Measurements from ENCODE around the gene OR6Q1. TPM values are rescaled to one million over a fixed set of nuclear protein-coding genes. Genes with fewer than 3 reads are reported as not detected.

The OR6Q1 gene
- total and polyA plus RNA-seq, 2 of the 4 experiments (the other 2 are of a cell fraction), result not detected

DNA sequence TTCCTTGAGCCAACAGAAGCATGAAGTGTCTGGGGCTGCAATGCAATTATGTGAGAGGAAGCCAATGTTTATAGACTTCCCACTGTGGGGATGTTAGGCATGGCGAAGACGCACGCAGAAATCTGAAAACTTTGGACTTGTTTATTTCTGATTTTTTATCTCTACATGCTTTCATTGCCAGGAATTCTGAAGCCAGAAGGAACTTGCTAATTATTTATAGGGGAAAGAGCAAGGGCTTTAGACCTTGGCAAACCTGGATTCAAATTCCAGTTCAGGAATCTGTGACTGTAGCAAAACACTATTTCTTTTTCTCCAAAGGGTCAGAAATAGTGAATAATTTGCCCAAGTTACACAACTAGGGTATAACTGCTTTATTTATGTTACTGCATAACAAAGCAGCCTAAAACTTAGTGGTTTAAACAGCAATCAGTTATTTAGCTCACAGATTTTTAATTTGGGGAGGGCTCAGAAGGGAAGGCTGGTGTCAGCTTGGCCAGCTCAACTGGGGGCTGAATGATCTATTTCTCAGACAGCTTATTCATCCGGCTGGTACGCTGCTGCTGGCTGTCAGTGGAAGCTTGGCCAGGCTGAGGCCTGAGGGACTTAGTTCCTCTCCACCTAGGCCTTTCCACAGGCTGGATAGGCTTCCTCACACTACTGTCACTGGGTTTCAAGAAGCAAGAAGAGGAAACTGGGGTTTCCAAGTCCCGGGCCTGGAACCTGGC is 1.9 kb upstream of the OR6Q1 start:
- peak; percentile 73 for ATAC-seq (ENCODE audit: low read depth)
- Histone ChIP-seq H3K4me2 (ENCODE audit: low read depth, low read length) (no peak overlapping the region), H3K79me1 (ENCODE audit: low read depth in 1 of 2, low read length in 2 of 2) (no peaks in the 10 kb centered on the region), H3K9me1 (ENCODE audit: insufficient read depth, low read length) (peaks cover 25% of the 10 kb centered on the region), H3K4me1 (ENCODE audit: control insufficient read depth, insufficient read depth, low read length) (peaks cover 26% of the 10 kb centered on the region), H2AK5ac (ENCODE audit: low read depth, low read length) (peak overlapping the region; percentile 92), H3K56ac (ENCODE audit: extremely low read depth, insufficient read depth, low read length) (peak overlapping the region; percentile 99), H3K4me3 (ENCODE audit: insufficient read depth, low read depth, low read length) (no peak overlapping the region), H2BK5ac (ENCODE audit: low read depth, low read length, poor library complexity, severe bottlenecking) (peak overlapping the region; percentile 99), H4K91ac (ENCODE audit: insufficient read depth, low read depth, low read length) (peak overlapping the region; percentile 98), H2BK15ac (ENCODE audit: low read depth, low read length) (peak overlapping the region; percentile 94; the same call in 2 of the 3 replicates), H3K18ac (ENCODE audit: low read depth, low read length) (peak overlapping the region; percentile 98), H4K5ac (ENCODE audit: low read depth, low read length) (peak overlapping the region; percentile 97), H2AFZ (replicated peaks; ENCODE audit: low read length, poor library complexity) (peak overlapping the region; percentile 81), H4K20me1 (ENCODE audit: insufficient read depth, low read length) (no peaks in the 10 kb centered on the region), H3K23ac (ENCODE audit: low read depth, low read length) (peak overlapping the region; percentile 99), H2AK9ac (replicated peaks; ENCODE audit: low read depth, low read length, poor library complexity) (peak overlapping the region; percentile 68), H2BK20ac (ENCODE audit: low read depth, low read length) (peak overlapping the region; percentile 98), H3K14ac (replicated peaks; ENCODE audit: low read depth, low read length) (peak overlapping the region; percentile 99), H4K8ac (ENCODE audit: low read depth in 2 of 2, low read length in 2 of 2) (peak overlapping the region; percentile 73 to 96), H3K27me3 (ENCODE audit: control insufficient read depth, insufficient read depth, low read length) (no peaks in the 10 kb centered on the region), H3K4ac (ENCODE audit: low read depth, low read length) (peak overlapping the region; percentile 99), H3K27ac (ENCODE audit: insufficient read depth, low read length) (peak overlapping the region; percentile 99), H3K9me3 (ENCODE audit: control insufficient read depth, insufficient read depth, low read length) (no peaks in the 10 kb centered on the region), H2BK120ac (ENCODE audit: low read depth, low read length) (peak overlapping the region; percentile 99), H3K9ac (ENCODE audit: low read depth, low read length) (peak overlapping the region; percentile 82), H3K36me3 (ENCODE audit: control insufficient read depth, insufficient read depth, low read length) (no peaks in the 10 kb centered on the region)
- dilution Hi-C loops (cut with HindIII; ENCODE audit: low sequenced_read_pairs, unreplicated experiment) (no loop called here), intact Hi-C loops (cut with micrococcal nuclease) (loop anchor here (1.0 to 5.0 kb wide), 5 partner anchors 202 to 483 kb away; no protein-coding TSS in a partner anchor), in situ Hi-C loops (cut with MboI; ENCODE audit: low sequenced_read_pairs) (no loop called here)
- DNase-seq, result peak; percentile 90
- no CpG with 5 or more reads among the region's 6 CpGs for WGBS, 2 experiments (ENCODE audit: extremely low coverage in 2 of 2, insufficient read length in 1 of 2)
- no TSS peak for BruUV-seq (replicated peaks)
- CTCF ChIA-PET, result interaction anchor here (1.1 to 3.2 kb wide), 2 partner anchors 32 to 495 kb away, joined by 4 to 11 read pairs; no protein-coding TSS in a partner anchor
- TF ChIP-seq RCOR1 (IDR thresholded peaks at IDR 0.05; ENCODE audit: insufficient replicate concordance, low read length), result peak; percentile 44
- TF ChIP-seq CHD1 (IDR thresholded peaks at IDR 0.05; ENCODE audit: low read depth, low read length), result no peak
- TF ChIP-seq RAD21 (IDR thresholded peaks at IDR 0.05; ENCODE audit: low read length), result no peak
- no peak for TF ChIP-seq SMC3 (IDR thresholded peaks at IDR 0.05; ENCODE audit: low read depth, low read length)
- TF ChIP-seq NFE2L2 (IDR thresholded peaks at IDR 0.05; ENCODE audit: low read depth, low read length), result peak; percentile 2; the same call in 1 of the 2 replicates
- peak; percentile 41; the same call in 1 of the 2 replicates for TF ChIP-seq BHLHE40 (IDR thresholded peaks at IDR 0.05; ENCODE audit: low read depth, low read length)
- TF ChIP-seq FOS (IDR thresholded peaks at IDR 0.05; ENCODE audit: low read depth, low read length), result peak; percentile 44; the same call in 1 of the 2 replicates
- TF ChIP-seq, protein P1, sequence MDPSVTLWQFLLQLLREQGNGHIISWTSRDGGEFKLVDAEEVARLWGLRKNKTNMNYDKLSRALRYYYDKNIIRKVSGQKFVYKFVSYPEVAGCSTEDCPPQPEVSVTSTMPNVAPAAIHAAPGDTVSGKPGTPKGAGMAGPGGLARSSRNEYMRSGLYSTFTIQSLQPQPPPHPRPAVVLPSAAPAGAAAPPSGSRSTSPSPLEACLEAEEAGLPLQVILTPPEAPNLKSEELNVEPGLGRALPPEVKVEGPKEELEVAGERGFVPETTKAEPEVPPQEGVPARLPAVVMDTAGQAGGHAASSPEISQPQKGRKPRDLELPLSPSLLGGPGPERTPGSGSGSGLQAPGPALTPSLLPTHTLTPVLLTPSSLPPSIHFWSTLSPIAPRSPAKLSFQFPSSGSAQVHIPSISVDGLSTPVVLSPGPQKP (IDR thresholded peaks at IDR 0.05; ENCODE audit: borderline replicate concordance, low read depth, low read length), result no peak
- TF ChIP-seq, protein P2, sequence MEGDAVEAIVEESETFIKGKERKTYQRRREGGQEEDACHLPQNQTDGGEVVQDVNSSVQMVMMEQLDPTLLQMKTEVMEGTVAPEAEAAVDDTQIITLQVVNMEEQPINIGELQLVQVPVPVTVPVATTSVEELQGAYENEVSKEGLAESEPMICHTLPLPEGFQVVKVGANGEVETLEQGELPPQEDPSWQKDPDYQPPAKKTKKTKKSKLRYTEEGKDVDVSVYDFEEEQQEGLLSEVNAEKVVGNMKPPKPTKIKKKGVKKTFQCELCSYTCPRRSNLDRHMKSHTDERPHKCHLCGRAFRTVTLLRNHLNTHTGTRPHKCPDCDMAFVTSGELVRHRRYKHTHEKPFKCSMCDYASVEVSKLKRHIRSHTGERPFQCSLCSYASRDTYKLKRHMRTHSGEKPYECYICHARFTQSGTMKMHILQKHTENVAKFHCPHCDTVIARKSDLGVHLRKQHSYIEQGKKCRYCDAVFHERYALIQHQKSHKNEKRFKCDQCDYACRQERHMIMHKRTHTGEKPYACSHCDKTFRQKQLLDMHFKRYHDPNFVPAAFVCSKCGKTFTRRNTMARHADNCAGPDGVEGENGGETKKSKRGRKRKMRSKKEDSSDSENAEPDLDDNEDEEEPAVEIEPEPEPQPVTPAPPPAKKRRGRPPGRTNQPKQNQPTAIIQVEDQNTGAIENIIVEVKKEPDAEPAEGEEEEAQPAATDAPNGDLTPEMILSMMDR (conservative IDR thresholded peaks at IDR 0.05; ENCODE audit: low read depth, low read length), result no peak
- peak; percentile 63; the same call in 1 of the 2 replicates for TF ChIP-seq MAZ (IDR thresholded peaks at IDR 0.05; ENCODE audit: borderline replicate concordance, low read depth, low read length)
- no peak for TF ChIP-seq POLR2A (IDR thresholded peaks at IDR 0.05; ENCODE audit: low read depth, low read length)
- peak; percentile 68 for TF ChIP-seq CEBPB (IDR thresholded peaks at IDR 0.05; ENCODE audit: low read depth, low read length)
- no peak for TF ChIP-seq RFX5 (IDR thresholded peaks at IDR 0.05; ENCODE audit: low read depth, low read length)
- no peak for TF ChIP-seq MAFK (IDR thresholded peaks at IDR 0.05; ENCODE audit: low read depth, low read length)
- POLR2A ChIA-PET (ENCODE audit: unreplicated experiment), result interaction anchor here (0.6 to 0.7 kb wide), 2 partner anchors 29 to 363 kb away, joined by 3 read pairs; no protein-coding TSS in a partner anchor
